Epithelial cell of proximal tubule (primary cell): ENCODE measurements around the gene BST1. TPM values are rescaled to one million over a fixed set of nuclear protein-coding genes. Genes with fewer than 3 reads are reported as not detected.

Source experiments
- DNase-seq: peaks from one replicate; pipeline ENCODE4 v3.0.0-alpha.2; 2011; ENCODE audit warnings: low read depth
- H3K4me3 ChIP-seq: 2 replicates; pipeline ENCODE4 v1.5.1; 2011; ENCODE audit warnings: low read depth, mild to moderate bottlenecking, low read length
- CTCF ChIP-seq: conservative IDR thresholded peaks from 2 replicates; pipeline ENCODE4 v1.5.1; 2012; ENCODE audit warnings: low read depth, mild to moderate bottlenecking, low read length
- total RNA-seq: library from RNA; depleted of rRNA; stranded (reverse); fragments of >200 nt; gene quantifications from 2 replicates; pipeline ENCODE4 v1.2.3, GENCODE V29; 2015

Gene BST1
- total RNA-seq, 1 donor from 2014 or later, result 13.0 TPM

GRCh38 chr4:15676039-15676438 lies 26.8 kb upstream of the BST1 start:
- DNase-seq, result no peak
- no peak for TF ChIP-seq CTCF
- no peak overlapping the region for H3K4me3 ChIP-seq

- no peak for DNase-seq
- peak overlapping the region; percentile 4 for H3K4me3 ChIP-seq
- no peak for TF ChIP-seq CTCF
These were observed 26.0 kb upstream of the BST1 start for GRCh38 chr4:15676899-15677298.

GRCh38 chr4:15677507-15677988 lies 25.3 kb upstream of the BST1 start:
- peak overlapping the region; percentile 4 for H3K4me3 ChIP-seq
- no peak for TF ChIP-seq CTCF
- peak; percentile 99 for DNase-seq

- peak overlapping the region; percentile 88 for H3K4me3 ChIP-seq
- no peak for DNase-seq
- no peak for TF ChIP-seq CTCF
These were observed 21.8 kb upstream of the BST1 start for GRCh38 chr4:15681067-15681371.

- DNase-seq, result peak; percentile 75
- TF ChIP-seq CTCF, result no peak
- H3K4me3 ChIP-seq, result peak within 1 kb of the TSS; percentile 88
These were observed 21.3 kb upstream of the BST1 start, which contains the start of gene FAM200B for GRCh38 chr4:15681372-15682241. Gene FAM200B (plus strand): TSS chr4:15681827. CDS start chr4:15686978, 5,151 bp downstream.

- peak overlapping the region; percentile 88 for H3K4me3 ChIP-seq
- TF ChIP-seq CTCF, result no peak
- DNase-seq, result no peak
These were observed 20.4 kb upstream of the BST1 start for GRCh38 chr4:15682242-15683142.
